GM12874 (cell line): ENCODE measurements around the gene FAH.

Experiments
- TF ChIP-seq, protein P1 (sequence below): IDR thresholded peaks from 2 replicates; pipeline ENCODE4 v1.5.1; 2011; ENCODE audit warnings: low read depth, mild to moderate bottlenecking, control low read depth, low read length, moderate library complexity; ENCODE audit not compliant: insufficient read depth

The FAH gene

DNA sequence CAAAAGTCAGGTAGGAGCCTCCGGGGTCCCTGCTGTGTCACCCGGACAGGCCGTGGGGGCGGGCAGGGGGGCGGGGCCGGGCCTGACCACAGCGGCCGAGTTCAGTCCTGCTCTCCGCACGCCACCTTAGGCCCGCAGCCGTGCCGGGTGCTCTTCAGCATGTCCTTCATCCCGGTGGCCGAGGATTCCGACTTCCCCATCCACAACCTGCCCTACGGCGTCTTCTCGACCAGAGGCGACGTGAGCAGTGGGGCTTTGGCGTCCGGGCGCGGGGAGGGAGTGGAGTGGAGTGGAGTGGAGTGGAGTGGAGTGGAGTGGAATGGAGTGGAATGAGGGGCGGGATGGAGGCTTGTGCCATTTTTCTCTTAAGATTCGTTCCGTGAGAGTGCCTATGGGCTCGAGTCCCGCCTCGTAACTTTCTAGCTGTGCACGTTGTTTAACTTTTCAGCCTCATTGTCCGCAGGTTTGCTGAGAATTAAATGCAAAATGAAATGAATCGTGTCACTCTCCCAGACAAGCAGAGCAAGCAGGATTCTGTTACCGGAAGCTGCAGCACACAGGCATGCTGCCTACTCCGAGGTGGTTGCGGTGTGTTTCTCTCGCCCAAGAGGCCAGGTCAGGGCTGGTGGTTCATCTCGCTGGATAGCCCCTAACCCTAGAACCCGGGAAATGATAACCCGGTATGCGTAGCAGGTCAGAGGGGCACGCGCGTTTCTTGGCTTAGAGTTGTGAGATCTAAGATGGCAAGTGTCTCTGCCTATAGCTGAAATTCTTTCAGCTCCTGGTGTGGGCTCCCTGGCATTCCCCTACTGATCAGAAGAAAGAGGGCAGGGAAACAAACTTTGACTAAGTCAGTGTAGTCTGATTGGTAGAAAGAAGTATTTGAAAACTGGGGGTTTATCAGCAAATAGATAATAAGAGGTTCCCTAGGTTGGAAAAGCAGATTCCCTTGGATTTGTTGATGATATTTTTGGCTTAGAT lies at the start of gene FAH:
Gene FAH, plus strand, starts transcription at position 104 of the 981 bp plus-strand sequence. Its CDS starts 56 bp downstream, at position 160.
- TF ChIP-seq, protein P1, sequence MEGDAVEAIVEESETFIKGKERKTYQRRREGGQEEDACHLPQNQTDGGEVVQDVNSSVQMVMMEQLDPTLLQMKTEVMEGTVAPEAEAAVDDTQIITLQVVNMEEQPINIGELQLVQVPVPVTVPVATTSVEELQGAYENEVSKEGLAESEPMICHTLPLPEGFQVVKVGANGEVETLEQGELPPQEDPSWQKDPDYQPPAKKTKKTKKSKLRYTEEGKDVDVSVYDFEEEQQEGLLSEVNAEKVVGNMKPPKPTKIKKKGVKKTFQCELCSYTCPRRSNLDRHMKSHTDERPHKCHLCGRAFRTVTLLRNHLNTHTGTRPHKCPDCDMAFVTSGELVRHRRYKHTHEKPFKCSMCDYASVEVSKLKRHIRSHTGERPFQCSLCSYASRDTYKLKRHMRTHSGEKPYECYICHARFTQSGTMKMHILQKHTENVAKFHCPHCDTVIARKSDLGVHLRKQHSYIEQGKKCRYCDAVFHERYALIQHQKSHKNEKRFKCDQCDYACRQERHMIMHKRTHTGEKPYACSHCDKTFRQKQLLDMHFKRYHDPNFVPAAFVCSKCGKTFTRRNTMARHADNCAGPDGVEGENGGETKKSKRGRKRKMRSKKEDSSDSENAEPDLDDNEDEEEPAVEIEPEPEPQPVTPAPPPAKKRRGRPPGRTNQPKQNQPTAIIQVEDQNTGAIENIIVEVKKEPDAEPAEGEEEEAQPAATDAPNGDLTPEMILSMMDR = no peak

DNA sequence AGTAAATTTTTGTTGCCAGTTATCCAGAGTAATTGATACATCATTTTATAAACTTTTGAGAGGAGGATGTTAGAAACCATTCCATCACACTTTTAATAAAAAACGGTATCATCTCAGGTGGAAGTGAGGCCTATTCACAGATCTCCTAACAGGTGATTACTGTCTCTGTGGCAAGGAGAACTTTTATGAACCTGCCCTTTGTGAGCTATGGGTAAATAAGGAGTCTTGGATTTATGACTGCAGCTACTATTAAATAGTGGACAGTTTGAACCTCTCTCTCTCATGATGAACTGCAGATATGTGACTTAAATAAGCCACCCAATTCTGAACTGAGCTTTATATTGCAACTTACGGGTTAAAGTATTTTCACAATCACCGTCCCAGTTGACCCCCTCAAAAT lies 47.6 kb upstream of the FAH start:
- TF ChIP-seq, protein P1 = no peak

DNA sequence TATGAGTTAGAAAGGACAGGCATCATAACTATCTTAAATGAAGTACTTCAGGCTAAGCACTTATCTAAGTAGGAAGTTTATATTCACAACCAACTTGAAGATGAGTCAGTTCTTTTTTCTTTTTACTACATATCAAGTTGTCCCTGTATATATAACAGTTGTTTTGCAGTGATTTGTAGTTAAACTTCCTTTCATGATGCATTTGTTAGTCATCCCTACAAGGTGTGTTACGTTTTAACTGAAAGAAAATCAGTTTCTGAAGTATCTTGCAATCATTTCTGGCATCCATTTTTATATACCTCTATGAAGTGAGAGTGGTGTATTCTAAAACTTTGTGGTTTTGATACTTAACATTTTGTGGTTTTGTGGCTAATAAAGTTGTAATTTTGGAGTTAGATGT lies 47.2 kb upstream of the FAH start:
- TF ChIP-seq, protein P1 = no peak

DNA sequence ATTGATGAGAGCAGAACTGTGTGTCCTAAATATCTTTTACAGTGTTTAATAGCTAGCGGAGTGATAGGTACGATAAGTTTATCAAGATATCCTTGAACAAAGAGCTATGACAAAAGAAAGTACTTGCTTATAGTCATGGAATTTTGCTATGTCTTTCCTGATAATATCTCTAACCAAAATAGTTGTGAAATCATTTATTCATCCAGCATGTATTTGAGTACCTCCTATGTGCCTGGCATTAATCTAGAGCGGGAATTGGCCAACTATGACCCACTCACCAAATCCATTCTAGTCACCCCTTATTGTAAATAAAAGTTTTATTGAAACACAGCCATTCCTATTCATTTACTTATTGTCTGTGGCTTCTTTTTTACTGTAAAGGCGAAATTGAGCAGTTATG lies 46.7 kb upstream of the FAH start:
- TF ChIP-seq, protein P1 = no peak

DNA sequence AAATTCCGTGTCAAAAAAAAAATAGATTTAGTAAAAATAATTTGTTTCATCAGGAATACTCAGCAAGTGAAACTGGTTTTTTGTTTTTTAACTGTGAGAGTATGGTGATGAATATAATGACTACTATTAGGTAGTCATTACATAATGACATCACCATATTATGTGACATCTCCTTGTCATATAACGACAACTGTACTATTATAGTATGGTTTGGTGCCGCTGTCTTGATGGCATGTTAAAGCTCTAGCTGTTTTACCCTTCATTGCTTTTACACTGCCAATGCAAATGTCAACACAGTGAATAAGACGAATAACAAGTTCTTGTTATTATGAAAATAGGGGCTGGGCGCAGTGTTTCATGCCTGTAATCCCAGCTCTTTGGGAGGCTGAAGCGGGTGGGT lies 45.6 kb upstream of the FAH start:
- TF ChIP-seq, protein P1 = no peak

DNA sequence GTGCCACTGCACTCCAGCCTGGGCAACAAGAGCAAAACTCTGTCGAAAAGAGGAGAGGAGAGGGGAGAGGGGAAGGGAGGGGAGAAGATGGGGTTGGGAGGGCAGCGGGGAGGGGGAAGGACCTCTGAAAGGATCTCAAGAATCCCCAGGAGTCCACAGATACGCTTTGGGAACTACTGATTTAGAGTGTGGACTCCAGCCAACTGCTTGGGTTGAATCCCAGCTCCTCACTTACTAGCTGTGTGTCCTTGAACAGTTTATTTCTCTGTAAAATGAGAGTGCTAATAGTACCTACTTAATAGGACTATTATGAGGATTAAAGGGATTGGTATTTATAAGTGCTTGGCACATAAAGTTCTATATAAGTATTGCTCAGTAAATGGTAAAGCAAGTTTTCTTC lies 45.0 kb upstream of the FAH start:
- TF ChIP-seq, protein P1 = no peak

DNA sequence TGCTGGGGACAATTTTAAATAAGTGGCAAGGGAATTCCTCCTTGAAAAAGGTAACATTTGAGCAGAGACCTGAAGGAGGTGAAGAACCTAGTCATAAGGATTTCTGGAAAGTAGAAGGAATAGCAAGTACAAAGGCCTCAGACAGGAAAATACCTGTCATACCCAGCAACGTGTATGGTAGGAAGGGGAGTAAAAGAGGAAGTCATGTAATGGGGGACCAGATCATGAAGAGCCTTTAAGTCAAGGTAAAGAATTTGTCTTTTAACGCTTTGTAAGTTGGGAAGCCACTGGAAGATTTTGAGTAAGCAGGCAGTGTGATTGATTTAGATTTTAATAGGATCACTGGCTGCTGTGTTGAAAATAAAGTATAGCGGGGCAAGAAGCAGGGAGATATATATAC lies 43.4 kb upstream of the FAH start:
- TF ChIP-seq, protein P1 = no peak
